Stimulated activated CD4-positive, alpha-beta T cell treated with anti-CD3 and anti-CD28 coated beads, TNF-alpha, amount 100 ng/mL, for 48 hours (primary cell): ENCODE results near the gene PRKD2.

Source experiments
- DNase-seq, 3 donors: peaks; one replicate each; pipeline ENCODE4 v3.0.0-alpha.2; 2020; ENCODE audit warnings: low read depth in 3 of 3

The PRKD2 gene

DNA sequence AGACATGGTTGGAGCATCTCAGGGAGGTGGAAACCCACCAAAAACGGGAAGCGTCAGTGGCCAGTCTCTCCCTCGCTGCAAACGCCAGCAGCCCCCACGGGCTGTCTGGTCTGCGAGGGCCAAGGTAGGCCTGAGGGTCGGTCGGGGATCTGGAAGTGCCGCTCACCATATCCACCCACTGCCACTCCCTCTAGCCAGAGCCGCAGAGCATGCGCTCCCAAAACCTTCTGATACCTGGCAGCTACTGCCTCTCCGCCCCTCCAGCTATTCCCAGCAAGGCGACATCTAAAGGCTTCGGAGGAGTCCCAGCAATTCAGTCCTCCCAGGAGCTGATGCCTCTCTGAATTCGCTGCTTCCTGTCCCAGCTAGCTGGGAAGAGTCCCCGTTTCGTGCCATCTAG is 24.5 kb upstream of the PRKD2 start:
- no peak for DNase-seq

DNA sequence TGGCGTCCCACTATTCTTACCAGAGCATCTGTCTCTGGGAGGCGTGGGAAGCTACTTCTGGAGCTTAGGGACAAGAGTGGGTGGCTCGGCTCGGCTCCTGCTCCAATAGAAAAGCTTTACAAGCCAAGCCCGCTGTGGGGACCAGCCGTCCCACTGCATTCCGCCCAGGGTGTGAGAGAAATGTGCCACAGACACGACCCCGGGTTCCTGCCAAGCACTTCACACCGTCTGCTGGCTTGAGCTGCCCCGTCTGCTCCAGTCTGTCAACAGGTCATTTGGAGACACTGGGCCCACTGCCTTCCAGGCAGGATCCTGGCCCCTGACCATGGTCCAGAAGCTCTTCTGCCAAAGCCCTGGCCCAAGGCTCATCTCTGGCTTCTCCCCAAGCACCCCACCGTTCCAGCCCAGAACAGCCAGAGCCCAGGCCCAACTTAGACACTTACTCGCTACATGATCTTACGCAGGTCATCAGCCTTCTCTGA is 22.4 kb upstream of the PRKD2 start:
- DNase-seq = no peak

DNA sequence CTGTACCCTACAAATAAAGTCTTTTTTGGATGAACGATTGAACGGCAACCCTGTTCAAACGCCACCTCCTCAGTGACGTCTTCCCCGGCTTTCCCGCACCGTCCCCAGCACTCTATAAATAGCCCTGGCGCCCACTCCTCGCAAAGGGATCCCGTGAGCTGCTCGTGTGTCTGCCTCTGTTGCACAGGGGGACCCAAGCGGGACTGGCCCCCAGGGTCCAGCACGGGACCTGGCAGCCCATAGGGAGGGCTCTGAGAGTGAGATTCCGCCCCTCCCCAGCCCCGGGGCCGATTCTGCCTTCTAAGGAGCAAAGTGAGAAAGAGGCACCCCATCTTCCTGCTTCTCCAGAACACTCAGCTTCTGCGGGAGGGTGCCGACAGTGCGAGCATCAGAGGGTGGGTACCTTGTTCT is 20.9 kb upstream of the PRKD2 start:
- DNase-seq = no peak

DNA sequence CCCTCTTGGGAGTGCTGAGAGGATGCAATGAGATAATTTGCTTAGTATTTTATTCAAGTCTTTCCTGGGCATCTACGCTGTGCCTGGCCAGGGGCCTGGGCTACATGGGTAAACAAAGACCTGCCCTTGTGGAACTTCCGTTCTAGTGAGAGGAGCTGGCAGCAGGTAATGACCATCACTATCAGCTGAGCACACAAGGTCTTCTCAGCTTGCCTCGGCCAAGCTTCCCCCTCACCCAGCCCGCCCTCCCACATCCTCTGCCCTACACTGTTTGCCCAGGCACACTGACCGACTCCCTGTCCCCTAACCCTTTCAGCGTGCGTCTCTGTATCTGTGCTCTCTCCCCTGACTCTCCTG is 20.4 kb upstream of the PRKD2 start:
- DNase-seq = no peak

DNA sequence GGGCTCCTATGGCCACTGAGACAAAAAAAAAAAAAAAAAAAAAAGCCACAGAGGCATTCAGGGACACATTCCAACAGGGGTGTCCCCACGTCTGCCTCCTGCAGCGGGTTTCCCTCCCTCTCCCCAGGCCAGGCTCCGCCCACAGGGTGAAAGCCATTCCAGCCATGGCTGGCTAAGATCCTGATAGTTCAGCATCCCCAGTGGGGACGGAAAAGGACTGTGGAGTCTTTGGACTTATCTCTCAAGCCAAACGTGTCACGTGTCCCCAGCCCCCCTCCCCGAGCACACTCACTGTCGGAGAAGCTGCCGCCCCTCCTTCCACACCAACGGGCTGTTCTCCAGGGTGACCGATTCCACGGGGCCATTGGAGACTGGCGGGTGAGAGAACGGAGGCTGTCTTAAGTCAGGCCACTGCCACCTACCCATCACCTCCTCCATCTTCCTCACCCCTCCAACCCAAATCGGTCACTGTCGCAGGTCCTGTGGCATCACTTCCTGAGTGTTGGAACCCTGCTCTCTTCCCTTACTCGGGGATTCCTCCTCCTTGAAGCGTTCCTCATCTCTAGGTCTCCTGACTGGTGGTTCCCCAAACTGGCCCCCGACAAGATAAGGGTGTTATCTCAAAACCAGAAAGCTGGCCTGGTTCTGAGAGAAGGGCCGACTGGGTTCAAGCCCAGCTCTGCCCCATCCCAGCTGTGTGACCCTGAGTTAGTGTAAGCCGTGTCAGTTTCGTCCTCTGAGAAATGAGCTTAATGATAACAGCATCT is 19.8 kb upstream of the PRKD2 start:
- no peak for DNase-seq

DNA sequence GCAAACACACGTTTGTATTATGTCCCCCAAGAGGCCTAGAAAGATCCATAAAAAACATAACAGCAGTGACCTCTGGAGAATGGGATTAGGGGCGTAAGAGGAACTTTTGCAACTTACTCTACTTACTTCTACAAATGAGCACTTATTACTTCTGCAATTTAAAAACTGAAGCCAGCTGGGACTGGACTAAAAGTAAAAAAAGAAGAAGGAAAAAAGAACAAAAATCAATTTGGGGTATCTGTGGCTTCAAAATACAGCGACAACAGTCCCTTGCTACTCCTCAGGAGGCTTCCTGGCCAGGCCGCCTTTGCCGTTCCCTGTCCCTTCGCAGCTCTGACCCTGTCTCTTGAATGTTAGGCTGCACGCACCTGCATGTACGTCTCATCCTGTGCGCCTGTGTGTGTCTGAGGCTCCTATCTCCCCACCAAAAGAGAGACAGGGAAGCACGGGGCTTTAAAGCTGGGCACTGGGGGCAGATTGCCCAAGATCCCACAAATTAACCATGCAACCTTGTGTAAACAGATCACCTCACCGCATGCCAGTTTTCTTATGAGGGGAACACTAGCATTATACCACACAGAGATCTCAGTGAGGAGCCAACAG is 16.9 kb upstream of the PRKD2 start:
- no peak for DNase-seq

DNA sequence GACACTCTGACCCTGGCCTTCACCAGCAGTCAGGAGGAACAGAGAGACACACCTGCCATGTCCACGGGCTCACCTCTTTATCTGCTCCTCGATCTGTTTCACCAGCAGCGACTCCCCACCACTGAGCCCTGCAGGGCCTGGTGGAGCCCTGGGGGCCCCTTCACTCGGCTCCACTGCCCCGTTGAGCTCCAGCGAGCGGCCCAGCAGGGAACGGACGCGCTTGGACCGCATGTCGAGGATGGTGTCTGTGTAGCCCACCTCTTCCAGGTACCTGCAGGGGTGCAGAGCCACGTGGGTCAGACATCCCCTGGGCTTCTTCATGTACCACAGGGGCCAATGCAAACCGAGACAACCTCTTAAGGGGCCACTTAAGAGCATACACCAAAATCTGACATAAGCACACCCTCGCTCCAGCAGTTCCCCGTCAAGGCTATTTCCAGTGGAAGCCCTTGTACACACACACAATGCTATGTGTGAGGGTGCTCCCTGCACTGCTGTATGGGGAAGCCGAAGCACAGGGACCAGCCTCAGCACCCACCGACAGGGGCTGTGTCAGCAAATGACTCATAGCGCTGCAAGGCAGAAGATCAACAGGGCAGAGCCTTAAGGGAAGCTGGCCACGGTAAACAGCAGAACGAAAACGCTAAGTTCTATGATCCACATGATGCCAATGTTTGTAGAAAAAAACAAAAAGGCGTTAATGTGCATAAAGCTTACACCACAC is 16.2 kb upstream of the PRKD2 start:
- DNase-seq = no peak

DNA sequence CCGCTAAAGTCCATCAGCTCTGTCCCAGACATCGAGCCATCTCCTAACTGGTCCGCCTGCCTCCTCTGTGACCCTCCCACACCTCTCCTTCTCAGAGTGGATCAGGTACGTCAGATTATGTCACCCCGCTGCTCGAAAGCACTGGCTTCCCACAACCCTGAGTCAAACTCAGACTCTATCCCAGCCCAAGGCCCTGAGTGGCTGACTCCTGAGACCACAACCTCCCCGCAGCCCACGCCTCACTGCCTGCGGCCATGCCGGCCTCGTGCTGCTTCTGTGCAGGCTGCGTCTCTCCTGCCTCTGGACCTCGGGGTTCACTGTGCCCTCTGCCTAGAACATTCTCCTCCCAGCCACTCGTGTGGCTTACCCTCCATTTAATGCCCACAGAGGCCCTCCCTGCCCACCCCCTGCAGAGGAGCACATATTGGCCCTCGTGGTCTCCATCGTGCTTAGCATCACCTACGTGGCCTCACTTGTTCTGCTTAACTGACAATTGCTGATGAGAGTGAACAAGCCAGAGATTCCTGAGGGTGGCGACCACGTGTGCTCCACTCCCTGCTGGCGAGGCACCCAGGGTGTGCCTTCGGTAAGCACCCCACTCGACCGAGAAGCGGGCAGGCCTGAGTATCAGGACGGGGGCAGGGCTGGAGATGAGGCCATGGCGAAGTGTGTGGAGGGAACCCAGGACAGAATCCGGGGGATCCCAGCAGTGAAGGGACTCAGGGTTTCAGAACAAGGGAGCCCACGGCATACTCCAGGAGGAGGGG is 15.4 kb upstream of the PRKD2 start:
- no peak for DNase-seq

DNA sequence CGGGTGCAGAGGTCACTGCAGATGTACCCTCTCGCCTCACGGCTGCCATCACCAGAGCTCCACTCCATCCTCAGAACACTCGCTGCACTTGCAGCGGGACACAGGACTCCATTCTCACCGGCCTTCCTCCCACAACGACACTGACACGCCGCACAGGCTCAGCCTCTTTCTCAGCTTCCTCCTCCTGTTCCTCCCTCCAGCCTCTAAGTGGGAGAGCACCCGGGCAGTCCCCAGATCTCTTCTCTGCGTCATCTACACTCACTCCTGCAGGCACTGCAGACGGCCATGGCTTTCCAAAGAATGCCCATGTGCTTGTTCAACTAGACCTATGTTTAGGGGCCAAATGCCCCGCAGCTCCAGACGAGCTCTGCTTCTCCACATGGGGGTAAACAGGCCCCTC is 14.7 kb upstream of the PRKD2 start:
- no peak for DNase-seq

DNA sequence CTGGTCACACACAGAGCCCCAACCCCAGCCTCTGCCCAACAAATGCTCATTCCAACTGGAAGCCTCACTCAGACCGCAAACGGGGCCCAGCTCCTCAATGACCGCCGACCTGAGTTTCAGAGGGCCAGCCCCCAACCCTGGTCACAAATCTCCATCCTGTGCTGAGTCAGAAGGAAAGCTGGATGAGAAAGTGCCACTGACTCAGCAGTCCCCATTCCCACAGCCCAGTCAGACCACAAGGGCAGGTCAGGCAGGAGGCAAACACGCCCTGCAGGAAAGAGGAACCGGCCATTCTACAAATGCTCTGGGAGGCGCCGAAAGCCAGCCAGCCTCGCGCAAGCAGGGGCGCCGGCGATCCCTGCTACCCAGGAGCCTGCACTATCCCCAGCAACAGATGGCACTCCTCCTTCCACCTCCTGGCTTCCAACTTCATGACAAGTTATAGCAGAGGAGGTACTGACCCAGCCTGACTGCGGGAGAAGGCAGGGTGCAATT is 14.1 kb upstream of the PRKD2 start:
- no peak for DNase-seq

DNA sequence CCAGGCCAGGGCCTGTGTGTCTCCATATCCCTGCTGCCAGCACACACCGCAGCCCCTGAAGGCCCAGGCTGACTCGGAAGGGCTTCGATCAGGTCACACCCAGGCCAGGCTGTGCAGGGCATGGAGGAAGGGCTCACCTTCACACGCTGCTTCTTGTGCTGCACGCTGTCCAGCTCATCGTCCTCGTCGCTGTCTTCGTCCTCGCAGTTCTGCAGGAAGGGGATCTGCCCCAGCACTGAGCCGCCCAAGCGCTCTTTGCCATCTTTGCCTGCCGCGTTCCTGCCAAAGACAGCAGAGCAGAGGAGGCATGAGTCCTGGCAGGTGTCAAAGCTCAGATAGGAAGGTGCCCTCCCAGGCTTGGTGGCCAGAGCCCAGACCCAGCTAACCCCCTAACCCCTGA is 13.7 kb upstream of the PRKD2 start:
- no peak for DNase-seq

DNA sequence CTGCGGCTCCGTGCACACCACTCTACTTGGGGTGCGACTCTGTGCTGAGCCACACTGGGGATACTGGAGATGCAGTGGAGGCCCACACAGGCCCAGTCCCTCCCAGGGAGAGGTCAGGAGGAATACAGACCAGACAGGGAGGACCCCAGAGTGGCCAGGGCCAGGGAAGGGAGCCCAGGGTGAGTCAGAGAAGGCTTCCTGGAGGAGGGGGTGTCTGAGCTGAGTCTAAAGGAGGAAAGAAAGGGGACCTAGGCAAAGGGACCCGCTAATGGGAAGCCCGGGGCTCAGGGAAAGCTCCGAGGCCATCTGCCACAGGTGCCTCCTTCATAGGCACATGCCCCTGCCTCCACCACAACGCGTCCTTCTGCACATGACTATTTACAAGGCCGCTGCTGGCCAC is 13.3 kb upstream of the PRKD2 start:
- no peak for DNase-seq

DNA sequence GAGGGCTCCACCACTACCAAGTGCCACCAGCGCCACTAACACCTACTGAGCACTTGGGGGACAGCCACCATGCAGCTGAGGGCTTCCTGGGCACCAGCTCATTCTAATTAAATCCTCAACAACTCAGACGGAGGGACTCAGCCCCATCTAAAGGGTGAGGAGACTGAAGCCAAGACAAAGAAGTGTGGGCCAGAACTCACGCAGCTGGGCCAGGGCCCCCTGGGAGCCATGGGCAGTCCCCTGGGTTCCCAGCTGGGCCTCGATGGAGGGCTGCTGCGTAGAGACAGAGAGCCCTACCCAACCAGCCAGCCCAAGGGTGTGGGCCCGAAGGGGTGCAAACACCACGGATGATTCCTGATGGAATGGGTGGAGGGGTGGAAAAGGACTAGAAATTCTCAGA is 12.8 kb upstream of the PRKD2 start:
- DNase-seq = no peak

DNA sequence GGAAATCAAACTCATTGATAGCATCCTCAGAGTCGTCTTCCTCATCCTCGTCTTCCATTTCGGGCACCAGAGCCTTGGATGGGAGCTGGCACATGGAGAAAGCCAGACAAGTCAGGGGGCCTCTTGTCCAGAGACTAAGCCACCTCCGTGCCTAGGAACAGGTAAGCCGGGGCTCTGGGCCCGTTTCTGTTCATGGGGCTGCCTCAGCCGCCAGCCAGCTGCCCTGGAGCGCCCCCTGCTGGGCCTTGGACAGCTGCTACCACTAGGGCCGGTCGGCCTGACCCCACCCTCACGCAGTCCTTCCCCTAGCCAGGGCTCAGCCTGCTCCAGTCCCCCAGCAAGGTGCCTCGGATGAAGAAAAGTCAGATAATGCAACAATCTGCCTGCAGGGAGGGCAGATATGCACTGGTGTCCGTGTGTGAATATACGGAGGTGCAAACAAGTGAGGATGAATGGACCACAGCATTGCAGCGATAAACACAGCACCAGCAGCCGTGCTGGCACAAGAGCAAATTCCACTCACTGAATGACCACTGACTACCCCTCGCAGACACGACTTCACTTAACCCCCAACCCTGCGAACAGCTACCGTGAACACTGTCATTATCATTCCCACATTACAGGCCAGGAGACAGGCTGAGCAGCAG is 11.9 kb upstream of the PRKD2 start:
- DNase-seq = peak; percentile 54 to 73 (median 71)

DNA sequence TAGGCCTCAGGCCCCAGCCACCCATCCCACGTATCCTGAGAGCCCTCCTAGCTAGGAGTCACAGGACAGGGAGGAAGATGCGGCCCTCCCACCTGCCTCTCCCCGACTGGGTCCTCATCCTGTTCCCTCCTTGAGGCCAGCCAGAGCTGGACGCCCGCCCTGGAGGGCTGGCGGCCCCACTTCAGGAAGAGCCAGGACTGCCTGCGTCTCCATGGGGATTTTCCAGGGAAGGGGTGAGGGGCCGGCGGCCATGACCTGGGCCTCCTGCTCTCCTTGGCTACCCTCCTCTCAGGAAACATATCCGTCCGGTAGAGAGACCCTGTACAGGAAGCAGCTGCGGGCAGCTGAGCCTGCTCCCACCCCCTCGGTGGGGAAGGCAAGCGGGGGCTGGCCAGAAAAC is 11.3 kb upstream of the PRKD2 start:
- no peak for DNase-seq

DNA sequence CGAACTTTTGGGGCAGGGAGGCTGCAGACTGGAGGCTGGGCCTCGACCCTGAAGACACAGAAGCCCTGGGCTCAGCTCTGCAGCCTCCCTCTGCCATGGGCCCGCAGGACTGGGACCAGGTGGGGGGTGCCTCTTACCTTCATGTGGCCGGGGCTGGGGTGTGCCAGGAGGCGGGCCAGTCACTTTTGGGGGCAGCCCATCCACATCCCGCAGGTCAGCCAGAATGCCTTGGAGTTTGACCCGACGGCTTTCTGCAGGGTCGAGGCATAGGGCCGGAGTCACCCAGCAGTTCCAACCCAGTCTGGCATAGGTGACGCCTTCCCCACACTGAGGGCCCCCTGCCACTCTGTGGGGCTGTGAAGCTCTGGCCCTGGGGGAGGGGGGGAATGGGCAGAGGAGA is 10.8 kb upstream of the PRKD2 start:
- DNase-seq = no peak

DNA sequence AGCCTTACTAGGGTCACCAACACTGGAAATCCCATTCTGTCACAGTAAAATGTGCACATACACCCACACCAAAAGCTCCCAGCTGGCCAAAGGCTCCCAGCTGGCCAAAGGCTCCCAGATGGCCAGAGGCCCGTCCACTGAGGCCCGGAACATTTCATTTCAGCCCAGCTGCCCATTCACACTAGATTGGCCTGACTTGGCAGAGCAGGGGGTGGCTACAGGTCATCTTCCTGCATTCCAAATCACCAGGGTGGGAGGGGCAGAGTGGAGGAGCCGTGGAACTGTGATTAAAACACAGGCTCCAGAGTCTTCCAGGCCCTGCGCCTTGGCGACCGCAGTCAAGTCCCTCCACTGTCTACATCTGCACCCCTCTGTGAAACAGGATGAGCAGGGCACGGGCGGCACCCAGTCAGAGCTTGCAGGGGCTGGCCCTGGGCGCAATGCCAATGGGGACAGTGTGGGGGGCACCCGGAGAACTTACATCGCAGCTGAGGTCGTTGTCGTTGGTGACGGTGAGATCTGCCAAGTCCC is 10.1 kb upstream of the PRKD2 start:
- DNase-seq = no peak

DNA sequence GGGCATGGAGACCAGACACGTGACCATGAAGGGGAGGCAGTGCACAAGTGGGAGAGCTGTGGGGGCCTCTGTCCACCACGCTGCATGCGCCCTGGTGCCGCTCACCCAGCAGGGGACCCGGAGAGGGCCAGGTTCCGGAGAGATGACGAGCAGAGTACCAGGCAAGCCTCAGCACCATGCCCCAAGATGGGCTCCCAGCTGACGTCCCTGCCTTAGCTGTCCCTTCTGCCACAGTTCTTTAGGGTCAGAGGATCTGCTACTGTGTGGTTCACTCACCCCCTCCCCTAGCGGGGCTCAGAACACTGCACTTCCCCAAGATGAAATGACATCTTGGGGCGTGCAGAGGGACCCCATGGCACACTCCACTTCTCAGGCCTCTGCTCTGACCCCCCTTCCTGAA is 9.6 kb upstream of the PRKD2 start:
- no peak for DNase-seq

DNA sequence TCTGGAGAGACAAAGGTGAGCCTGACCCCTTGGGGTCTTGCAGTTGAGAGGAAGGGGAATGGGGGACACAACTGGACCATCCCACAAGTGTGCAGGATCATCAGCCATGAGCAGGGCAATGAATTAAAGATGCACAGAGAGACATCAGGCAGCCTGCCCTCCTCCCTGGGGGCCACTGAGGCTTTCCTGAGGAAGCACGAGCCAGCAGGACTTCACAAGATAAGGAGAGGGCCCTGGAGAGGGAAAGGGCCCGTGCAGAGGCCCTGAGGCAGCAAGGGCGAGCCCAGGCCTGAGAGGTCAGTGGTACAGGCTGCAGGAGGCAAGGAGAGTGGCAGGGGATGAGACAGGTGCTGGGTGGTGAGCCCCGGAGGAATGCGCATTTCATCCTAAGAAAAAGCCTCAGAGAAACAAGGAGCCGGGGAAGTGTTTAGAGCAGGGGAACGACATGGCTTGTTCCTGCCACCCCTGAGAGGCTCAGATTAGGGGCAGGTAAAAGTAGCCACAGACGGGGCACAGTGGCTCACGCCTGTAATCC is 9.0 kb upstream of the PRKD2 start:
- no peak for DNase-seq

DNA sequence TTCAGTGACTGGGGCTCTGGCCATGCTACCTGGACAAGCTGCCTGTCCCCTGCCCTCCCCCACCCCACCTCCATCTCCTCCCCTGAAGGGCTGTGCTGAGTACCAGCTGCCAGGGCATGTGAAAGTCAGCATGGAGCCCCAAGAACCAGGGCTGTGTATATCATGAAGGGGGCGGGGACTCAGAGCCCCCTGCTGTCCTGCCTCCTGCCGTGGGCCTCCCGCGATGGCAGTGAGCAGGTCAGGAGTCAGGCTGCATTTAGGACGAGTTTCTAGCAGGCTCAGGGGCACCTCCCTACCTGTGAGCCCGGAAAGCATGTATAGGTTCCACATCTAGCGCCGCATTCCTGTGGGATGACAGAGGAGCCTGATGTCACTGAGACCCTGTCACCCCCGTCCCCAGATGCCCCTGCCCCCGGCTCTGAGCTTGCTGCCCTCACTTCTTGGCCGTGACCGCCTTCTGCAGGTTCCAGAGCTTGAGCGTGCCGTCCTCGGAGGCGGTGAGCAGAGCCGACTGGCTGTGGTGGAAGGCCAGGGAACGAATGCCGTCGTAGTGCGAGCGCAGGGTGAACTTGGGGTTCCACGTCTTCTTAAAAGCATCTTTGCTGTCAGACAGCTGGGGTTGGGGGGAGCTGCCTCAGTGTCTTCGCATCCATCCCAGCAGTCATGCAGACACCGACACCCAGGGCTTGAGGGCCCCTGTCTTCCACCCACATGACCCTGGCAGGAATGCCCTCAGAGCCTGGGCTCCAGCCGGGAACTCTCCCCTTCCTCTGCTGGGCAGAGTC is 8.3 kb upstream of the PRKD2 start:
- DNase-seq = no peak
